H1 (cell line): ENCODE measurements around the gene SIX6. TPM values are rescaled to one million over a fixed set of nuclear protein-coding genes. Genes with fewer than 3 reads are reported as not detected.
A peak's percentile ranks its signal among the peaks of the same experiment; 100 is the strongest.

Source experiments
- CEBPB ChIP-seq: IDR thresholded peaks from 2 replicates; pipeline ENCODE4 v1.6.1; 2012; ENCODE audit warnings: low read depth, low read length
- EP300 ChIP-seq, 2 experiments: IDR thresholded peaks; 1 replicate in 1 of 2; 2 replicates in 1 of 2; pipeline ENCODE4 v1.6.1; 2011 to 2012; ENCODE audit warnings: low read depth in 2 of 2, low read length in 2 of 2, mild to moderate bottlenecking in 2 of 2, borderline replicate concordance in 1 of 2, inconsistent platforms in 1 of 2, moderate library complexity in 1 of 2
- FOSL1 ChIP-seq: IDR thresholded peaks from 2 replicates; pipeline ENCODE4 v1.6.1; 2011; ENCODE audit warnings: mild to moderate bottlenecking, low read depth, low read length, moderate library complexity; ENCODE audit not compliant: insufficient read depth
- KDM5A ChIP-seq: fragments of 200-600 bp; IDR thresholded peaks from 2 replicates; pipeline ENCODE4 v1.7.1; 2012; ENCODE audit warnings: mild to moderate bottlenecking, low read length, inconsistent platforms, mixed read lengths
- POLR2AphosphoS5 ChIP-seq: IDR thresholded peaks from 2 replicates; pipeline ENCODE4 v1.6.1; 2011; ENCODE audit warnings: low read depth, low read length
- RFX5 ChIP-seq: IDR thresholded peaks from 2 replicates; pipeline ENCODE4 v1.6.1; 2011; ENCODE audit warnings: low read depth, low read length, improper control_type of control experiment, borderline replicate concordance
- SIN3A ChIP-seq, 2 experiments: IDR thresholded peaks in 1 of 2; conservative IDR thresholded peaks in 1 of 2; 2 replicates each; pipeline ENCODE4 v1.6.1; 2011 to 2012; ENCODE audit warnings: low read length in 2 of 2, improper control_type of control experiment in 1 of 2, low read depth in 1 of 2, mild to moderate bottlenecking in 1 of 2
- polyA plus RNA-seq, 7 experiments: library from polyadenylated mRNA; depleted of rRNA in 3 of 7; stranded (reverse) in 5 of 7; unstranded in 2 of 7; fragments of >200 nt in 5 of 7; fragments of 200-250 nt in 2 of 7; gene quantifications; 1 replicate in 5 of 7; 2 replicates in 1 of 7; 4 replicates in 1 of 7; pipeline versions ENCODE4 v1.2.1 to v1.2.3, GENCODE V29; 2011 to 2013; ENCODE audit warnings: missing spikeins in 2 of 7, mixed read lengths in 2 of 7
- total RNA-seq: library from RNA; stranded (reverse); fragmentation: NEBNext Ultra II Directional; extraction: Animal tissue kit (Norgen Biotek cat#: 25700); gene quantifications from 2 replicates; pipeline ENCODE4 v1.2.1, GENCODE V29; 2021
- TF ChIP-seq, protein P1 (sequence below): fragments of 300-600 bp; sonication (generic); IDR thresholded peaks from 2 replicates; pipeline ENCODE4 v1.7.1; 2012; ENCODE audit warnings: low read length, moderate library complexity, mild to moderate bottlenecking, inconsistent platforms; ENCODE audit not compliant: insufficient replicate concordance
- TF ChIP-seq, protein P2 (sequence below): IDR thresholded peaks from 2 replicates; pipeline ENCODE4 v1.6.1; 2012; ENCODE audit warnings: inconsistent platforms

The SIX6 gene
- total and polyA plus RNA-seq, 2 of the 8 experiments (the other 6 are each of a cell fraction or from before 2014, with no cell fraction given), result 0.03 TPM; not detected in 1

DNA sequence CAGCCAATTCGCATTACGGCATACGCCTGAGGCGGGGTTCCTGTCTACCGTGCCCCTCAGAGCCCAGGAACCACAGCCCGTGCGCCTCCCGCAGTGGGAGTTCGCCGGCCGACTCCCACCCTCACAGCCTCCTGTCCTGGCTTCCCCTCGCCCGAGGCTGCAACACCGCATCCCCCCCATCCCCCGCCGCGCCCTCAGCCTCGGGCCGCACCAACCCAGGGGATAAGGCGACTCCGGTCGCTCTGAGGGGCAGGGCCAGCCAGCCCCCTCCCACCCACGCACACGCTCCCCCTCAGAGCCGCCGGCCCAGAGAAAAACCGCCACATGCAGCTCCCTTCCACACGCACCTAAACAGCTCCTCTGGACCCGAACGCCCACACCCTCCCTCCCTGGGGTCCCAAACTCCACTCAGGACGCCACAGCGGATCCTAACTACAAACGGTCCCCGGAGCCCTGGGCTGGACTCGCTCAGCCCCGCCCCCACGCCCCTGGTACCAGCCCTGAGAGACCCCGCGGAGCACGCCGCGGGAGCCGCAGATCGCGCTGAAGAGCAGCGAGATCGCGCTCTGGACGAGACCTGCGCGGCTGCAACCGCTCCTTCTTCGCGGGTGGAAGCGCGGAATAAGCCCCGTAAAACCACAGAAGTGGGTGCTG lies 23.2 kb upstream of the SIX6 start, which contains the start of gene C14orf39 (continued):
- TF ChIP-seq, protein P1, sequence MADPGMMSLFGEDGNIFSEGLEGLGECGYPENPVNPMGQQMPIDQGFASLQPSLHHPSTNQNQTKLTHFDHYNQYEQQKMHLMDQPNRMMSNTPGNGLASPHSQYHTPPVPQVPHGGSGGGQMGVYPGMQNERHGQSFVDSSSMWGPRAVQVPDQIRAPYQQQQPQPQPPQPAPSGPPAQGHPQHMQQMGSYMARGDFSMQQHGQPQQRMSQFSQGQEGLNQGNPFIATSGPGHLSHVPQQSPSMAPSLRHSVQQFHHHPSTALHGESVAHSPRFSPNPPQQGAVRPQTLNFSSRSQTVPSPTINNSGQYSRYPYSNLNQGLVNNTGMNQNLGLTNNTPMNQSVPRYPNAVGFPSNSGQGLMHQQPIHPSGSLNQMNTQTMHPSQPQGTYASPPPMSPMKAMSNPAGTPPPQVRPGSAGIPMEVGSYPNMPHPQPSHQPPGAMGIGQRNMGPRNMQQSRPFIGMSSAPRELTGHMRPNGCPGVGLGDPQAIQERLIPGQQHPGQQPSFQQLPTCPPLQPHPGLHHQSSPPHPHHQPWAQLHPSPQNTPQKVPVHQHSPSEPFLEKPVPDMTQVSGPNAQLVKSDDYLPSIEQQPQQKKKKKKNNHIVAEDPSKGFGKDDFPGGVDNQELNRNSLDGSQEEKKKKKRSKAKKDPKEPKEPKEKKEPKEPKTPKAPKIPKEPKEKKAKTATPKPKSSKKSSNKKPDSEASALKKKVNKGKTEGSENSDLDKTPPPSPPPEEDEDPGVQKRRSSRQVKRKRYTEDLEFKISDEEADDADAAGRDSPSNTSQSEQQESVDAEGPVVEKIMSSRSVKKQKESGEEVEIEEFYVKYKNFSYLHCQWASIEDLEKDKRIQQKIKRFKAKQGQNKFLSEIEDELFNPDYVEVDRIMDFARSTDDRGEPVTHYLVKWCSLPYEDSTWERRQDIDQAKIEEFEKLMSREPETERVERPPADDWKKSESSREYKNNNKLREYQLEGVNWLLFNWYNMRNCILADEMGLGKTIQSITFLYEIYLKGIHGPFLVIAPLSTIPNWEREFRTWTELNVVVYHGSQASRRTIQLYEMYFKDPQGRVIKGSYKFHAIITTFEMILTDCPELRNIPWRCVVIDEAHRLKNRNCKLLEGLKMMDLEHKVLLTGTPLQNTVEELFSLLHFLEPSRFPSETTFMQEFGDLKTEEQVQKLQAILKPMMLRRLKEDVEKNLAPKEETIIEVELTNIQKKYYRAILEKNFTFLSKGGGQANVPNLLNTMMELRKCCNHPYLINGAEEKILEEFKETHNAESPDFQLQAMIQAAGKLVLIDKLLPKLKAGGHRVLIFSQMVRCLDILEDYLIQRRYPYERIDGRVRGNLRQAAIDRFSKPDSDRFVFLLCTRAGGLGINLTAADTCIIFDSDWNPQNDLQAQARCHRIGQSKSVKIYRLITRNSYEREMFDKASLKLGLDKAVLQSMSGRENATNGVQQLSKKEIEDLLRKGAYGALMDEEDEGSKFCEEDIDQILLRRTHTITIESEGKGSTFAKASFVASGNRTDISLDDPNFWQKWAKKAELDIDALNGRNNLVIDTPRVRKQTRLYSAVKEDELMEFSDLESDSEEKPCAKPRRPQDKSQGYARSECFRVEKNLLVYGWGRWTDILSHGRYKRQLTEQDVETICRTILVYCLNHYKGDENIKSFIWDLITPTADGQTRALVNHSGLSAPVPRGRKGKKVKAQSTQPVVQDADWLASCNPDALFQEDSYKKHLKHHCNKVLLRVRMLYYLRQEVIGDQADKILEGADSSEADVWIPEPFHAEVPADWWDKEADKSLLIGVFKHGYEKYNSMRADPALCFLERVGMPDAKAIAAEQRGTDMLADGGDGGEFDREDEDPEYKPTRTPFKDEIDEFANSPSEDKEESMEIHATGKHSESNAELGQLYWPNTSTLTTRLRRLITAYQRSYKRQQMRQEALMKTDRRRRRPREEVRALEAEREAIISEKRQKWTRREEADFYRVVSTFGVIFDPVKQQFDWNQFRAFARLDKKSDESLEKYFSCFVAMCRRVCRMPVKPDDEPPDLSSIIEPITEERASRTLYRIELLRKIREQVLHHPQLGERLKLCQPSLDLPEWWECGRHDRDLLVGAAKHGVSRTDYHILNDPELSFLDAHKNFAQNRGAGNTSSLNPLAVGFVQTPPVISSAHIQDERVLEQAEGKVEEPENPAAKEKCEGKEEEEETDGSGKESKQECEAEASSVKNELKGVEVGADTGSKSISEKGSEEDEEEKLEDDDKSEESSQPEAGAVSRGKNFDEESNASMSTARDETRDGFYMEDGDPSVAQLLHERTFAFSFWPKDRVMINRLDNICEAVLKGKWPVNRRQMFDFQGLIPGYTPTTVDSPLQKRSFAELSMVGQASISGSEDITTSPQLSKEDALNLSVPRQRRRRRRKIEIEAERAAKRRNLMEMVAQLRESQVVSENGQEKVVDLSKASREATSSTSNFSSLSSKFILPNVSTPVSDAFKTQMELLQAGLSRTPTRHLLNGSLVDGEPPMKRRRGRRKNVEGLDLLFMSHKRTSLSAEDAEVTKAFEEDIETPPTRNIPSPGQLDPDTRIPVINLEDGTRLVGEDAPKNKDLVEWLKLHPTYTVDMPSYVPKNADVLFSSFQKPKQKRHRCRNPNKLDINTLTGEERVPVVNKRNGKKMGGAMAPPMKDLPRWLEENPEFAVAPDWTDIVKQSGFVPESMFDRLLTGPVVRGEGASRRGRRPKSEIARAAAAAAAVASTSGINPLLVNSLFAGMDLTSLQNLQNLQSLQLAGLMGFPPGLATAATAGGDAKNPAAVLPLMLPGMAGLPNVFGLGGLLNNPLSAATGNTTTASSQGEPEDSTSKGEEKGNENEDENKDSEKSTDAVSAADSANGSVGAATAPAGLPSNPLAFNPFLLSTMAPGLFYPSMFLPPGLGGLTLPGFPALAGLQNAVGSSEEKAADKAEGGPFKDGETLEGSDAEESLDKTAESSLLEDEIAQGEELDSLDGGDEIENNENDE, result no peak
- no peak for TF ChIP-seq EP300 (IDR thresholded peaks at IDR 0.05; ENCODE audit: borderline replicate concordance in 1 of 2, low read depth in 2 of 2, low read length in 2 of 2)
- no peak for TF ChIP-seq FOSL1
- peak in 1 of 2 experiments; percentile 54; a peak in 1 of 4 replicates for TF ChIP-seq SIN3A (conservative IDR thresholded peaks at IDR 0.05 in 1 of 2, IDR thresholded peaks at IDR 0.05 in 1 of 2; ENCODE audit: low read depth in 1 of 2, low read length in 2 of 2)
- TF ChIP-seq RFX5, result no peak
- TF ChIP-seq POLR2AphosphoS5, result no peak
- no peak for TF ChIP-seq KDM5A
- no peak for TF ChIP-seq CEBPB
- TF ChIP-seq, protein P2, sequence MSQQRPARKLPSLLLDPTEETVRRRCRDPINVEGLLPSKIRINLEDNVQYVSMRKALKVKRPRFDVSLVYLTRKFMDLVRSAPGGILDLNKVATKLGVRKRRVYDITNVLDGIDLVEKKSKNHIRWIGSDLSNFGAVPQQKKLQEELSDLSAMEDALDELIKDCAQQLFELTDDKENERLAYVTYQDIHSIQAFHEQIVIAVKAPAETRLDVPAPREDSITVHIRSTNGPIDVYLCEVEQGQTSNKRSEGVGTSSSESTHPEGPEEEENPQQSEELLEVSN, result peak; percentile 49
